Measurements from ENCODE around the gene THRB.

THRB gene

DNA sequence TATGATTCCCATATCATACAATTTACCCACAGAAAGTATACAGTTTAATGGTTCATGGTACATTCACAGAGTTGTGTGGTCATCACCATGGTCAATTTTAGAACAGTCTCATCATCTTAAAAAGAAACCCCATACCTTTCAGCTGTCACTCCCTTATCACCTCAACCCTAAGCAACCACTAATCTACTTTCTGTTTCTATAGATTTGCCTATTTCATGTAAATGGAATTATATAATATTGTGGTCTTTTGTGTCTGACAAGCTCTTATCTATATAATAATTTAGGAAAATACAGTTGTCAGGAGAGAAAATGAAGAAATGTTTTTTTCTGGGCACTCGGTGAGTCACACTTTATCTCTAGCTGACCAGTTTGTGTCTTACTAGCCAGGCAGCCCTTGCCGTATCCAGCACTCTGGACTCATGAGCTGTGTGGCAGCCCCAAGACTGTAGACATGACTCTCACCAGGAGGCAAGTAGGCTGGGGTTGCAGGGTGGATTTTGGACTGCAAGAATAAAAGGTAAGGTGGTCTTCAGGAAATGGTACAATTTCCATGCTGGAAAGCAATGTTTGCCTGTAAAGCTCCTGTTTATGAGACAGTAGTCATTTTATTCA, 234.6 kb downstream of the THRB start:
- no peaks in the 10 kb centered on the region for H3K9me3 Mint-ChIP-seq
- peaks cover 0 to 4% of the 10 kb centered on the region in 2 donors for H3K27me3 Mint-ChIP-seq
- H3K4me3 Mint-ChIP-seq = no peak overlapping the region
- ATAC-seq (replicated peaks) = no peak
- no peak for DNase-seq
- no peaks in the 10 kb centered on the region for H3K36me3 Mint-ChIP-seq (ENCODE audit: insufficient read depth)
- H3K4me1 Mint-ChIP-seq (ENCODE audit: low read depth in 2 of 2) = no peaks in the 10 kb centered on the region
- H3K27ac Mint-ChIP-seq = no peak overlapping the region

DNA sequence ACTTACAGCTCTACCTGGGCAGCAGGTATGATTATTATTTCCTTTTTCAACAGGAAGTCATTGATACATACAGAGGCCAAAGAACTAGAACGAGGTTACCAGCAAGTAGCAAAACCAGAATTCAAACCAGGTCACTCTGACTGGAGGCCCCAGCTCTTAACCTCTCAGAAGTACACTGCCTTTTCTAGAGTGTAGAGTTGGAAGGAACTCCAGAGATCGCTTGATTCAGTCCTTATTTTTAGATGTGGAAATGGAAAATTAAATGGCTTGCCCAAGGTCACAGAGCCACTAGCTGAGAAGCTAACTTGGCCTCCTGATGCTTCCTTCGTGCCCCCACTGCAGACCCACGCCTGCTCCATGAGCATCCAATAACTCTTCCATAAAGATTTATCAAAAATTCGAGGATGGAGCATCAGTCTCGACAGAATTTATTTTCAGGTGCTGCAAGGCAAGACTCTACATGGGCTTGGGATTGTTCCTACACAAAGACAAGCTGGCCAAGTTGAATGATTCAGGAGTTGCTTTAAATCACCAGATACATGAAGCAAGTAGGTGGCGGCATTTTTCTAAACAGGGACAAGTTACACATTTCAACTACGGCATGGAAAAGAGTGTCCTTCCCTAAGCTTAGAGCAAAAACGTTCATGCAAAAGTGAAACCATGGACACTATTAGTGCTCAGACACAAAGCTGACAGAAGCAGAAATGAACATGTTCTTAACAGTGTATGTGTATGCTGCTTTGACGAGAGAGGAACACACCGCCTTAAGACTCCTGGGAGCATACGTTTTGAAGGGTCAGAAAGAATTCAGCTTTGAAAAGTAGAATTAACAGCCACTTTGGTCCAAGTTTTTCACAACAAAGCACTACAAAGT, 235.7 kb downstream of the THRB start:
- H3K4me3 Mint-ChIP-seq = no peak overlapping the region
- DNase-seq (no peak), ATAC-seq (replicated peaks) (no peak)
- peaks cover 0 to 4% of the 10 kb centered on the region in 2 donors for H3K27me3 Mint-ChIP-seq
- H3K9me3 Mint-ChIP-seq = no peaks in the 10 kb centered on the region
- no peaks in the 10 kb centered on the region for H3K4me1 Mint-ChIP-seq (ENCODE audit: low read depth in 2 of 2)
- no peak overlapping the region for H3K27ac Mint-ChIP-seq
- no peaks in the 10 kb centered on the region for H3K36me3 Mint-ChIP-seq (ENCODE audit: insufficient read depth)

DNA sequence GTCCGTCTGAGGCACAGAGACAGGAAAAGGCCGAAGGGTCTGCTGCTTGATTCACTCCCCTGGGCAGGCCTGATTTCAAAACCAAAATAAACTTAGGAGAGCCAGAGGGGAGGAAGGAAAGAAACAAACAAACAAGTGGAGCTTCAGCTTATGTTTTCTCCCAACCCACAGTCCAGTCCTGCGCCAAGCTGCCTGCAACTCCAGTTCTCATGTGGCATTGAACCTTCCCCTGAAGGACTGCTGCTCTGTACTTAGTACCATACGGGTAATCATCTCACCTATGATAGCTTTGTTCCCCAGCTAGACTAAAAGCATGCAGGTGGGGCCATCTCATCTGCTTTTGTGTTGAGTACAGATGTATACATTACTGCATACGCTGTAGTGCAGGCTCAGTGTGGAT, 236.4 kb downstream of the THRB start:
- H3K36me3 Mint-ChIP-seq (ENCODE audit: insufficient read depth) = no peaks in the 10 kb centered on the region

DNA sequence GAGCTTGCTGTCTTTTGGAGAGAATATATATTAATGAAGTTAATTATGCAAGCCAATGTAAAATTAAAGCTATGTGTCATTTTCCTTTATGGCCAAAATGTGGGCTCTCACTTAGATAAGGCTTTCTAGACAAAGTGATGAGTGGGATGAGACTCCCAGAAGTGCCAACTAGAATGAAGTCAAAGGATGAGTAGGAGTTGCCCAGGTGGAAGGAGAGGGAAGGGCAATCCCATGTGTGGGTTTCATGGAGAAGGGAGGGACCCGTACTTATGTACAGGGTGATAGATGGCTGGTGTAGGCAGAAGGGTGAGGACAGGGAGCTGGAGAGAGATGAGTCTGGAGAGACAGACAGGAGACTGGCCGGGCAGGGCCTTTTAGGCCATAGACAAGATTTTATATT, 239.2 kb downstream of the THRB start:
- Mint-ChIP-seq H3K27ac (no peak overlapping the region), H3K9me3 (no peaks in the 10 kb centered on the region), H3K27me3 (peaks cover 0 to 4% of the 10 kb centered on the region in 2 donors), H3K36me3 (ENCODE audit: insufficient read depth) (no peaks in the 10 kb centered on the region), H3K4me1 (ENCODE audit: low read depth in 2 of 2) (no peaks in the 10 kb centered on the region), H3K4me3 (no peak overlapping the region)
- DNase-seq = no peak
- ATAC-seq (replicated peaks) = no peak

More for the DNA sequence above, 236.4 kb downstream of the THRB start:
- peaks cover 0 to 4% of the 10 kb centered on the region in 2 donors for H3K27me3 Mint-ChIP-seq
- H3K27ac Mint-ChIP-seq = no peak overlapping the region
- DNase-seq (no peak), ATAC-seq (replicated peaks) (no peak)
- no peaks in the 10 kb centered on the region for H3K4me1 Mint-ChIP-seq (ENCODE audit: low read depth in 2 of 2)
- no peak overlapping the region for H3K4me3 Mint-ChIP-seq
- H3K9me3 Mint-ChIP-seq = no peaks in the 10 kb centered on the region

DNA sequence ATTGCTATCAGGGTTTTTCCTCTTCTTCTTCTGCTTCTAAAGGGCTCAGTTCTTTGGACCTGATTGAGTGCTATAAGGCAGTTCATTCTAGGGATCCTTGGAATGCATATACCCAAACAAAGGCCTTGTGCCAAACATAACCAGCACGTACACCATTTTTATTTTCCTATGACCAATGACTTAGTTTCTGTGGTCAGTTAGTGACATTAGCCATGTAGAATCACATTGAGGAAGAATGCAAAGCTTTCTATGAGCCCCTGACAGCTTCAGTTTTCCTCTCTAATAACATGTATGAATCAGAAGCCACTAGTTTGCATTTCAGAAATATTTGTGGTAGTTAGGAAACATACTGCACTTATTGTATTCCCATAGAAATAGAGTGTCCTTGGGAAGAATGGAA, 240.0 kb downstream of the THRB start:
- Mint-ChIP-seq H3K36me3 (ENCODE audit: insufficient read depth) (no peaks in the 10 kb centered on the region), H3K4me1 (ENCODE audit: low read depth in 2 of 2) (no peaks in the 10 kb centered on the region), H3K27ac (no peak overlapping the region), H3K9me3 (no peaks in the 10 kb centered on the region), H3K4me3 (no peak overlapping the region), H3K27me3 (peaks cover 0 to 4% of the 10 kb centered on the region in 2 donors)
- ATAC-seq (replicated peaks) (no peak), DNase-seq (no peak)

DNA sequence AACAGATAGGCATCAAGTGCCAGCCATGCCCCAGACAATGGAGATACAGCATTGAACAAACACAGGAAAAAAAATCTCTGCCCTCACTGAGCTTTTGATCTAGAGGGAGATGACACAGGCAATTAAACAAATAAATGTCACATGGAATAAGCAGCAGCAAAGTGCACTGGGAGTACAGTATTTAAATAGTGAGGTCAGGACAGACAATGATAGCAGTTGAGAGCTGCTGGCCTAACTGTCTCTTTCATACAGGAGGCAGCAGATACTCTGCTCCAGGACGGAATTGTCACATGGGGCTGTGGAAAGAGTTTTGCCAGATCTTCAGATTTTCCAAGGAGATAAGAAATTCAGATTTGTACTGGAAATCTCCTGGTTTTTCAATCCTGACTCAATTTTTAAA, 241.3 kb downstream of the THRB start:
- Mint-ChIP-seq H3K27ac (no peak overlapping the region), H3K9me3 (no peaks in the 10 kb centered on the region), H3K4me1 (ENCODE audit: low read depth in 2 of 2) (no peaks in the 10 kb centered on the region), H3K36me3 (ENCODE audit: insufficient read depth) (no peaks in the 10 kb centered on the region), H3K4me3 (no peak overlapping the region), H3K27me3 (peaks cover 6 to 10% of the 10 kb centered on the region in 2 donors)
- DNase-seq = no peak
- ATAC-seq (replicated peaks) = no peak

DNA sequence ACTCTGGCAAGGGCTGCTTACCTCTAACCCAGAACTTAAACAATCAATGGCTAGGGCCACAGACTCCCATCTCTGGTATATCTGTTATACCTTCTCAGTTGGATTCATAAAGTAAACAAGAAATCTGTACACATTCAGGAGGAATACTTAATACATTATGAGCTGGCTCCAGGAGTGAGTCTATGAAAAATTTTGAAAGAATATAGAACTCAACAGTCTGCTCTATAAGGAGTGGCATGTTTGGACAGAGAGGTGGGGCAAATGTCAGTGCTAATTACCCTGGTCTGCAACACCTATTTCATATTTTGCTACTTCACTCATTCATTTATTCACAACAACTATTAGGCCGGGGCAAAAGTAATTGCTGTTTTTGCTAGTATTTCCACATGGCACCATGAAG, 245.1 kb downstream of the THRB start:
- Mint-ChIP-seq H3K27ac (no peak overlapping the region), H3K27me3 (peaks cover 7 to 15% of the 10 kb centered on the region in 2 donors), H3K4me1 (ENCODE audit: low read depth in 2 of 2) (no peaks in the 10 kb centered on the region), H3K4me3 (no peak overlapping the region), H3K9me3 (no peaks in the 10 kb centered on the region), H3K36me3 (ENCODE audit: insufficient read depth) (no peaks in the 10 kb centered on the region)
- DNase-seq = no peak
- no peak for ATAC-seq (replicated peaks)

DNA sequence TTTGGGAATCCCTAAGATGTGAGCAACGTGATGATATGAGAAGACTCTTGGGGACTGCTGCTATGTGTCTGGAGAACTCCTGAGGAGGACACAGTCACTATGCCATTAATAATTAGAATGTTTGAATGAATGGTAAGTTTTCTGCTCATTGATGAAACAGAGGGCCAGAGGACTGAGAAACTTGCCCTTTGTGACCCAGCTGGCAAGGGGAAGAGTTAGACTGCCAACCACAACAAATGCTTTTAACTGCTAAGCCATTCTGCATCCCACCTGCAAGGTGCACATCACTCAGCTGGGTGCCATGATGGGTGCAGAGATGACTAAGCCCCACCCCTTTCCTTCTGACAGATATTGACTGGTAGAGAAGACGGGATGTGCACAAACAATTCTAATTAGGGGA, 249.6 kb downstream of the THRB start:
- H3K4me1 Mint-ChIP-seq (ENCODE audit: low read depth in 2 of 2) = no peaks in the 10 kb centered on the region
- no peaks in the 10 kb centered on the region for H3K36me3 Mint-ChIP-seq (ENCODE audit: insufficient read depth)
- H3K27me3 Mint-ChIP-seq = peaks cover 14 to 15% of the 10 kb centered on the region in 2 donors
- no peak overlapping the region for H3K27ac Mint-ChIP-seq
- ATAC-seq (replicated peaks) (no peak), DNase-seq (no peak)
- no peaks in the 10 kb centered on the region for H3K9me3 Mint-ChIP-seq
- no peak overlapping the region for H3K4me3 Mint-ChIP-seq

DNA sequence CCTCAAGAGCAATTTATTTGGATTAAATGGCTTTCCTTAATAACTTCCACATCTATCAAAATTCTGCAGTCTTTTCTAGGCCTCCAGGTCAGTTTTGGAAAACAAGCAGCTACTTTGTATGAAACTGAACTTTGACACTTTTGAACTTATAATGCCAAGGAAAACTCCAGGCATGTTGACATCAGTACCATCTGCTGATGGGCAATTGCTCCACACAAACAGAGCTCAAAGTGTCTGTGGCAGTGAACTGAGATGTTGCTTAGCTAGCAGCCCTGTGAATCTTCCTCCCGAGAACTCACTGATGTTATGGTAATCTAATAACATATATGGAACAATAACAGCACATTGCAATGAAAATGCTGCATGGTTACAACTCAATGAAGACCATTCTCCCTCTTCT, 250.2 kb downstream of the THRB start:
- DNase-seq (no peak), ATAC-seq (replicated peaks) (no peak)
- H3K36me3 Mint-ChIP-seq (ENCODE audit: insufficient read depth) = no peaks in the 10 kb centered on the region
- no peaks in the 10 kb centered on the region for H3K9me3 Mint-ChIP-seq
- peaks cover 14 to 15% of the 10 kb centered on the region in 2 donors for H3K27me3 Mint-ChIP-seq
- H3K4me3 Mint-ChIP-seq = no peak overlapping the region
- H3K4me1 Mint-ChIP-seq (ENCODE audit: low read depth in 2 of 2) = no peaks in the 10 kb centered on the region
- H3K27ac Mint-ChIP-seq = no peak overlapping the region

DNA sequence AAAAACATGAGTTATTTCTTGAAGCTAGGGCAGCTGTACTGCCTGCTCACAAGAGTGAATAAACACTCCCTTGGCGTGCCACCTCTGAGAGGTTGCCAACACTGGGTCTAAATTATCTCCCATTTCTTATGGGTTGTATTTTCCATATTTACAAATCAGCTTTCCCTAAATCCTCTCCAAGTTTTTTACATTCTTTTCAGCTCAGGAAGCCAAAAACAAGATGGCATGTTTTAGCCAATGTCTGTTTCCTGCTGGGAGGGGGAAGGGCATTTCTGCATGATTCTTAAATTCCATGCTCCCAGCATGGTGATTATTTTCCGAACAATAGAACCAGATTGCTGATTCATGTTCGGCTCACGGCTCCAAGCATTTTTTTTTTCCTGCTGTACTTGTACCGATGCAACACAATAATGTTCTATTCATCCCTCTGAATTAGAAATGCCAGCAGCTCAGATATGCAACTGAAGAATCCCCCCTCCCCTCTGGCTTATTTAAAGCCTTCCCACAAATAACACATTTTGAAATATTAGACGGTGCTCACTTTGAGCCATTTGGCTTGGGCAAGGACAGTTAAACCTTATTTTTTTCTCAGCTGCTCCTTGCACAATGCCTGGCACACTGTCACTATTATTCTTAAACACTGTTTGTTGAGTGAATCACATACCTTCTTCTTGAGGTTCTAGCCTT, 252.5 kb downstream of the THRB start:
- Mint-ChIP-seq H3K4me1 (ENCODE audit: low read depth in 2 of 2) (no peaks in the 10 kb centered on the region), H3K27ac (no peak overlapping the region), H3K4me3 (no peak overlapping the region), H3K9me3 (no peaks in the 10 kb centered on the region), H3K27me3 (peaks cover 7 to 13% of the 10 kb centered on the region in 2 donors), H3K36me3 (ENCODE audit: insufficient read depth) (no peaks in the 10 kb centered on the region)
- ATAC-seq (replicated peaks) = no peak
- DNase-seq = no peak

DNA sequence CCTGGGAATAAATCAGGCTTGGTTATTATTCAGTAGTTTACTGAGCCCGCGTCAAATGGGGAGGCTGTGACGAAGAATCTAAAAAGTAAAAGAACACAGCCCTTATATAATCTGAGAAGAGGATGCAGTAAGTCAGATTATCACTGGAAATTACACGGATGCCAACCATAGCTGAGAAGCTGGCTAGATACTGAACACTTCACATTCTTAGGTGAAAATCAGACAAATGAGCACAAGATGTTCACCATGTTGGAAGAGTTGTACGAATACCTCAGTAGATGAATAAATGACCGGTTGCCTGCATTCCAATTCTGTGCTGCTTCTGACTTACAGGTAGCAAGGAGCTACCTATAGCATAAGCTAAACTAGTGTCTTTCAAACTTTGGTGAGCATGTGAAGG, 254.3 kb downstream of the THRB start:
- no peak for ATAC-seq (replicated peaks)
- no peak overlapping the region for H3K27ac Mint-ChIP-seq

DNA sequence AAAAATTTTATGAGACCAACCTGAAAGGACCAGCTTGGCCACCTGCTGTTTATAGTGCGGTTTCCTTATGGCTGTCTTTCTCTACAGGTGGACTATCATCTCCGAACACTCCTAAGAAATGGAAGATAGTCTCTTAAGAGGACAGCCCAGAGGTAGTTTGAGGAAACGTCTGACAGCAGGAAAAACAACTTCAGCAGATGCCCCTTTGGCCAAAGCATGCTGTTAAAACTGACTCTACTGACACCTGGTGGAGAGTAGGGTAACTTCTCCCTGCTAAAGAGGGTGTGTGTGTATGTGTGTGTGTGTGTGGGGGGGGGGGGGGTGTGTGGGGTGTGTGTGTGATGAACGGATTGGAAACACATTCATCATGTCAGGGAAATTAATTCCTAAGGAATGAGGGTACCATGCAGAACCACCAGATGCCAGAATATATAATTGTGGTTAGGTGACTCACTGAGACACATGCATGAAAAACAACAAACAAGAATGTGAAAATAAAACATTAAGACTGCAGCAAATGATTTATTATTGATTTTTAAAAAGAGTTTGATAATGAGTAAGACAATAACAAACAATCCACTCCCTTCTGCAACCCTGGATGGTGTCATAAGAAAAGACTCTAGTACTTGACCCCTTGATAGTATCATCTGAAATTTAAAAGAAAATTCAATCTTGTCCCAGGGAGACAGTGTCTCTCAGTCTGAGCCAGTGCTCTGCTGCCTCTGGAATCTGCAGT, 256.5 kb downstream of the THRB start:
- Mint-ChIP-seq H3K27me3 (peaks cover 19 to 20% of the 10 kb centered on the region in 2 donors), H3K36me3 (ENCODE audit: insufficient read depth) (no peaks in the 10 kb centered on the region), H3K27ac (no peak overlapping the region), H3K4me3 (no peak overlapping the region), H3K4me1 (ENCODE audit: low read depth in 2 of 2) (peaks cover 0 to 1% of the 10 kb centered on the region in 2 donors), H3K9me3 (no peaks in the 10 kb centered on the region)
- DNase-seq = peak; percentile 4 to 6 (median 4)
- ATAC-seq (replicated peaks) = peak; percentile 53

More for the DNA sequence above, 254.3 kb downstream of the THRB start:
- H3K27me3 Mint-ChIP-seq = peaks cover 13 to 15% of the 10 kb centered on the region in 2 donors
- H3K36me3 Mint-ChIP-seq (ENCODE audit: insufficient read depth) = no peaks in the 10 kb centered on the region
- no peaks in the 10 kb centered on the region for H3K4me1 Mint-ChIP-seq (ENCODE audit: low read depth in 2 of 2)
- H3K4me3 Mint-ChIP-seq = no peak overlapping the region
- H3K9me3 Mint-ChIP-seq = no peaks in the 10 kb centered on the region
- no peak for DNase-seq

DNA sequence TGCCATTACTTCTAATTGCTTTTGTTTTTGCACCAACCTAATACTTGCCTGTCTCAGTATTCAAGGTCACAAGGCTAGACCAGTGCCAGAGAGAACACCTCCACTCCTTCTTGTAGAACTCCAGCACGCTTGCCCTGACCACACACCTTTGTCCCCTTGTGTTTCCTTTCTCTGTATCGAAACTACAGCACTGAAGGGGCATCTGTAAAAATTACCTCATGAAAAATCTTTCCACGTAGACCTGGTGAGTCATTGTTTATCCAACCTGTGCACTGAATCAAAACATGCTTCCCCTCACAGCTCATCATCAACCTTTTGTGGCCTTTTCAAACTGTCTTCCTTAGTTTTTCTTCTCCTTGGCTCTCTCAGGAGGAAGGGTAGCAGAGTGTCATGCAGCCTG, 259.5 kb downstream of the THRB start:
- Mint-ChIP-seq H3K36me3 (ENCODE audit: insufficient read depth) (no peaks in the 10 kb centered on the region), H3K4me1 (ENCODE audit: low read depth in 2 of 2) (peaks cover 0 to 1% of the 10 kb centered on the region in 2 donors), H3K9me3 (no peaks in the 10 kb centered on the region), H3K27me3 (peaks cover 26 to 28% of the 10 kb centered on the region in 2 donors), H3K4me3 (no peak overlapping the region), H3K27ac (no peak overlapping the region)
- DNase-seq (no peak), ATAC-seq (replicated peaks) (no peak)
